ENCODE measurements around the gene RGS7. TPM values are rescaled to one million over a fixed set of nuclear protein-coding genes. Genes with fewer than 3 reads are reported as not detected.

The RGS7 gene
- total RNA-seq, 1 donor: not detected

- no peak for DNase-seq (ENCODE audit: low read depth in 2 of 3, low spot score in 2 of 3)
These were observed 487.9 kb downstream of the RGS7 start for GRCh38 chr1:240869071-240869470.

- DNase-seq (ENCODE audit: low read depth in 2 of 3, low spot score in 2 of 3): no peak
These were observed 490.3 kb downstream of the RGS7 start for GRCh38 chr1:240866724-240867123.

GRCh38 chr1:240860023-240860422, 497.0 kb downstream of the RGS7 start:
- no peak for DNase-seq (ENCODE audit: low read depth in 2 of 3, low spot score in 2 of 3)

DNA sequence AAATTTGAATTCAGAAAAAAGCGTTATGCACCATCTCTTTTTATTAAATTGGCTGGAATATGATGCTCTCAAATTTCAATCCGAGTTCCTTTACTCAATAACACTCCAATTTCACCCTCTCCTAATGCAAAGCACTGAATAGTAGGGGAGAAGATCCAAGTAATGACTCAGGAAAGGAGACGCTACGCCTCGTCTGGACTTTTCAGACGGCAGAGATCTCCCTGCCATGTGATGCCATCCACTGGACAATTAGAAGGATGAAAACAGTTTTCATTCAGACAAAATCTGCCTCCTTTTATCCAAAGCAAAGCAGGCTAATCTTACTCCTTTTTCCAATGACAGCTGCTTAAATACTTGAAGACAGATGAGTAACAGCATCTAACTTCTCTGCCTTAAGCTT, 502.6 kb downstream of the RGS7 start:
- no peak for DNase-seq (ENCODE audit: low read depth in 2 of 3, low spot score in 2 of 3)

GRCh38 chr1:240847325-240847724, 509.7 kb downstream of the RGS7 start:
- no peak for DNase-seq (ENCODE audit: low read depth in 2 of 3, low spot score in 2 of 3)

DNA sequence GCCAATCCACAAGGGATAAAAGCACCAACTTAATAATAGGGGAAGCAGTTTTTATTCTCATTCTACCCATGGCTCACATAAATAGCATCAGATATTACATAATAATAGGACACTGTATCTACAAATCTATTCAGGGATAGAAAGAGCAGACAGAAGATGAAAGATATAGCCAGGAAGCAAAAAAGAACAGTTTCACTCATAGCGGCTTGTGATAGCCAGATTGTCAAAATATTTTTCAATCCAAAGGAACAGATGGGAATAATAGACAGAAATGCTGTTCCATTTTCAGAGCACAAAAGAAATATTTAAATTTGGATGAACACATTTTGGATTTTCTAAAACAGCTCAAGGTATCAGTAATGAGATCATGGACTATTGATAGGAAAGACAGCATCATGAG, 512.5 kb downstream of the RGS7 start:
- no peak for DNase-seq (ENCODE audit: low read depth in 2 of 3, low spot score in 2 of 3)

GRCh38 chr1:240843798-240844197, 513.2 kb downstream of the RGS7 start:
- no peak for DNase-seq (ENCODE audit: low read depth in 2 of 3, low spot score in 2 of 3)

GRCh38 chr1:240836271-240836670, 520.7 kb downstream of the RGS7 start:
- no peak for DNase-seq (ENCODE audit: low read depth in 2 of 3, low spot score in 2 of 3)

DNA sequence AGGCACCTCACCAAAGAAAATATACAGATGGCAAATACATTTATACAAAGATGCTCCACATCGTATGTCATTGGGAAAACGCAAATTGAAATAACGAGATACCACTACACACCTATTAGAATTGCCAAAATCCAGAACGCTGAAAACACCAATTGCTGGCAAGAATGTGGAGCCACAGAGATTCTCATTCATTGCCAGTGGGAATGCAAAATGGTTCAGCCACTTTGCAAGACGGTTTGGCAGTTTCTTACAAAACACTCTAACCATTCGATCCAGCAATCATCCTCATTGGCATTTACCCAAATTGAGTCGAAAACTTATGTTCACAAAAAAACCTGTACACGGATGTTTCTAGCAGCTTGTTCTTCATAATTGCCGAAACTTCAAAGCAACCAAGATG, 521.7 kb downstream of the RGS7 start:
- DNase-seq (ENCODE audit: low read depth in 2 of 3, low spot score in 2 of 3): no peak

DNA sequence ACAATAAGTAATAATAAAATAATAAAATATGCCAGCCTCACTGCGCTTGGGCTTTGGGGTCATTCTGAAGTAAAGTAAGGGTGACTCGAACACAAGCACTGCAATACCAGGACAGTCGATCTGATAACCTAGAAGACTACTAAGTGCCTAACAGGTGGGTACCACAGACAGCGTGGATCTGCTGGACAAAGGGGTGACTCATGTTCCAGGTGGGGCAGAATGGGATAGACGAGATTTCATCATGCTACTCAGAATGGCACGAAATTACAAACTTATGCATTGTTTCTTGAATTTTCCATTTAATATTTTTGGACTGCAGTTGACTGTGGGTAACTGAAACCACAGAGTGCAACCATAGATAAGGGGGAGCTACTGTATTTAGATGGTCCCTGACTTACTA, 523.9 kb downstream of the RGS7 start:
- DNase-seq (ENCODE audit: low read depth in 2 of 3, low spot score in 2 of 3): no peak

DNA sequence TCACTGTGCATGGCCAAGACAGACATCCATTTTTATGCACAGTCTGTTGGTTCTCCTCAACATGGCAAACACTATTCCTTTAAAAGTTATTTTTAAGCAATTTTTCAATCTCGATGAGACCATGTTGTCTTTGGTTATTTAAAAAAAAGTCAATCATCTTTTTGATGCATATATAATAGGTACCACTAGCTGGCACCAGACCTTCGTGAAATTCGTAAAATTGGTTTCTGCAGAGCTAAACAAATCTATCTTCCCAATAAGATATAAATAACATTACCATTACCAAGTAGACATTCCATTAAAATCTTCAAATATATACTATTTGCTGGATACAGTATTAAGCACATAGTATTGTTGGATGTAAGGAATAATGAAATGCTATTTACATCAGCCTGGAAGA, 525.1 kb downstream of the RGS7 start:
- no peak for DNase-seq (ENCODE audit: low read depth in 2 of 3, low spot score in 2 of 3)

- DNase-seq (ENCODE audit: low read depth in 2 of 3, low spot score in 2 of 3): no peak
These were observed 525.8 kb downstream of the RGS7 start for GRCh38 chr1:240831191-240831631.

- DNase-seq (ENCODE audit: low read depth in 2 of 3, low spot score in 2 of 3): no peak
These were observed 527.5 kb downstream of the RGS7 start for GRCh38 chr1:240829487-240829886.

- DNase-seq (ENCODE audit: low read depth in 2 of 3, low spot score in 2 of 3): no peak
These were observed 529.2 kb downstream of the RGS7 start for GRCh38 chr1:240827786-240828185.

- DNase-seq (ENCODE audit: low read depth in 2 of 3, low spot score in 2 of 3): no peak
These were observed 532.8 kb downstream of the RGS7 start for GRCh38 chr1:240824238-240824637.

- DNase-seq (ENCODE audit: low read depth in 2 of 3, low spot score in 2 of 3): no peak
These were observed 533.6 kb downstream of the RGS7 start for GRCh38 chr1:240823357-240823756.

- DNase-seq (ENCODE audit: low read depth in 2 of 3, low spot score in 2 of 3): no peak
These were observed 535.1 kb downstream of the RGS7 start for GRCh38 chr1:240821925-240822324.

- DNase-seq (ENCODE audit: low read depth in 2 of 3, low spot score in 2 of 3): no peak
These were observed 536.2 kb downstream of the RGS7 start for GRCh38 chr1:240820816-240821215.

DNA sequence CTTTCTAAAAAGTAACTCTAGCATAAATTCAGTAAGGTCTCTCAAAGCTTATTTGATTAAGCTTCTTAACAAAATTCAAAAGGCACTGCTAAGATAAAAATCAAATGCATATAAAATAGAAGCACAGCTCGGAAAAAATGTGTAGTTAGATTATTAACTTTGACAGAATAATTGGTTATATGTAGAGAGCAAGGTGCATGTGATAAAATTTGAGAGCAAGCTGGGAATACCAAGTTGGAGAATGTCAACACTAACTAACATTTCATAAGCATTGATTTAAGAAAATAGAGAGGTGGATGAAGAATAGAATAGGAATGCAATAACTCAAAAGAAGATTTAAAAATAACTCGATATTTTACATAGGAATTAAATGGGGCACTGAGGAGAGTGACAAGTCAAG, 540.5 kb downstream of the RGS7 start:
- no peak for DNase-seq (ENCODE audit: low read depth in 2 of 3, low spot score in 2 of 3)

- no peak for DNase-seq (ENCODE audit: low read depth in 2 of 3, low spot score in 2 of 3)
These were observed 543.3 kb downstream of the RGS7 start for GRCh38 chr1:240813720-240814119.

GRCh38 chr1:240811256-240811655, 545.7 kb downstream of the RGS7 start:
- no peak for DNase-seq (ENCODE audit: low read depth in 2 of 3, low spot score in 2 of 3)

DNA sequence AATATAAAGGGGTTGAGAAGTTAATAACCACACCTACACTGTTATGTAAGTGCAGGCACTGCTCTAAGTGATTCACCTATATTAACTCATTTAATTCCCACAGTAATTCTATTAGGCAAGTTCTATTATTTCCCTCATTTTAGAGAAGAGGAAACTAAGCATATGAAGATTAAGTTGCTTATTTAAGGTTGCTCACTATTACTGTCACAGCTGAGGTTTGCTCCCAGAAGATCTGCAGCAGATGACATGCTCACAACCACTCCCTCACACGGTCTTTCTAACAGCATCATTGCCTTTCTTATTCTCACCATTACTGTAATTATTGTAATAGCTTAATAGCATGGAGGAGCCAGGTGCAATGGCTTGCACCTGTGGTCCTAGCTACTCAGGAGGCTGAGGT, 548.6 kb downstream of the RGS7 start:
- no peak for DNase-seq (ENCODE audit: low read depth in 2 of 3, low spot score in 2 of 3)

DNA sequence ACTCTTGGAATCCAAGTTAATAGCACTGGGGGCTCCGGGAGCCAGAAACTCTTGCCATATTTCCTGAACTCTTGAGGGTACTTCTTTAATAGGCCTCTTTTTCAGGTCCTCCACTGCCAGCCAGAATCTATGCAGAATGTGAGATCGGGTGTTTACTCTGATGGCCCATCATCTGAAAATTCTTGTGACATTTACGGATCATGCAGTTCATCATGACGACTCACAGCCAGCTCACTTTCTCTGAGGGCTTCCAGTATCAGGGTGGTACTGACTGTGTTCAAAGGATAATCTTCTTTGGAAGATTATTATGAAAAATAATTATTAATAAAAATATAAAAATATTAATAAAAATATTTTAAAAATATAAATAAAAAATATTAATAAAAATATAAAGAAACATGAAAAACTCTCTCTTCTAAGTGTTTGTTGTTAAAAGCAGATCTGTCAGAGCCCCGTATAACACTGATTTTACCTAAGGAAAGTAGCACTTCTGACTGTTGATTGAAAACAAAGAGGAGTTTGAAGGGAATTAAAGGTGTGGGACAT, 550.7 kb downstream of the RGS7 start:
- DNase-seq (ENCODE audit: low read depth in 2 of 3, low spot score in 2 of 3): no peak

Measured in hematopoietic multipotent progenitor cell (in vitro differentiated cells).